GM12873 (cell line): ENCODE measurements around the gene VWA2.

Experiments
- TF ChIP-seq, protein P1 (sequence below): IDR thresholded peaks from 2 replicates; pipeline ENCODE4 v1.5.1; 2012; ENCODE audit warnings: low read depth, mild to moderate bottlenecking, moderate library complexity, low read length, control low read depth; ENCODE audit not compliant: insufficient read depth; ENCODE audit errors: missing control alignments

The VWA2 gene

DNA sequence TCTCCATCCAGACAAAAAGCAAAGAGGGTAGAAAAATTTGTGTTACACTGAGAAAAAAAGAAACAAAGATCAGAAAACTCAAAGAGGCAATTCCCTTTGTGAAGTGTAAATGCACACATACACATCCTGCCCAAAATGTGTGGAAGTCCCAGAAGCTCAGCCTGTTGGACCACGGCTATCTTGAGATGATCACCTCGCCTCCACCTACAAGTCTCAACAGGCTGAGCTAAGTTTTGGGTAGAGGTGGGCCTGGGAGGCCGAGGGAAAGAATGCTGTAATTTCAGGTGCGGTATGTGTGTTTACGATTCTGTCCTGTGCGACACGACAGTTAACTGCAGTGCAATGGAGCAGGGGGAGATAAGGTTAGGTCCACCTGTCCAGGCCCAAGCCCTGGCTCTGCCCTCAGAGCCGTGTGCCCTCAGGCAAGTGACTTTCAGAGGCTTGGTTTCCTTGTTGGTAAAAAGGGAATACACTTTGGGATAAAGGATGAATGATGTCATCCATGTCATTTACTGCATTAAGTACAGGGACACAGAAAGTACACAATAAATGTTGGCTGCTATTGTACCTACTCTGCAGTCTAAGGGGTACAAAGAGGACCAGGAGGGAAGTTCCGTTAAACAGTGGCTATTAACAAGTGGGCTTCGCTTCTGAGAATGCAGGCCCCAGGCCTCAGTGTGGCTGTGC is 97.9 kb downstream of the VWA2 start:
- TF ChIP-seq, protein P1, sequence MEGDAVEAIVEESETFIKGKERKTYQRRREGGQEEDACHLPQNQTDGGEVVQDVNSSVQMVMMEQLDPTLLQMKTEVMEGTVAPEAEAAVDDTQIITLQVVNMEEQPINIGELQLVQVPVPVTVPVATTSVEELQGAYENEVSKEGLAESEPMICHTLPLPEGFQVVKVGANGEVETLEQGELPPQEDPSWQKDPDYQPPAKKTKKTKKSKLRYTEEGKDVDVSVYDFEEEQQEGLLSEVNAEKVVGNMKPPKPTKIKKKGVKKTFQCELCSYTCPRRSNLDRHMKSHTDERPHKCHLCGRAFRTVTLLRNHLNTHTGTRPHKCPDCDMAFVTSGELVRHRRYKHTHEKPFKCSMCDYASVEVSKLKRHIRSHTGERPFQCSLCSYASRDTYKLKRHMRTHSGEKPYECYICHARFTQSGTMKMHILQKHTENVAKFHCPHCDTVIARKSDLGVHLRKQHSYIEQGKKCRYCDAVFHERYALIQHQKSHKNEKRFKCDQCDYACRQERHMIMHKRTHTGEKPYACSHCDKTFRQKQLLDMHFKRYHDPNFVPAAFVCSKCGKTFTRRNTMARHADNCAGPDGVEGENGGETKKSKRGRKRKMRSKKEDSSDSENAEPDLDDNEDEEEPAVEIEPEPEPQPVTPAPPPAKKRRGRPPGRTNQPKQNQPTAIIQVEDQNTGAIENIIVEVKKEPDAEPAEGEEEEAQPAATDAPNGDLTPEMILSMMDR = no peak

DNA sequence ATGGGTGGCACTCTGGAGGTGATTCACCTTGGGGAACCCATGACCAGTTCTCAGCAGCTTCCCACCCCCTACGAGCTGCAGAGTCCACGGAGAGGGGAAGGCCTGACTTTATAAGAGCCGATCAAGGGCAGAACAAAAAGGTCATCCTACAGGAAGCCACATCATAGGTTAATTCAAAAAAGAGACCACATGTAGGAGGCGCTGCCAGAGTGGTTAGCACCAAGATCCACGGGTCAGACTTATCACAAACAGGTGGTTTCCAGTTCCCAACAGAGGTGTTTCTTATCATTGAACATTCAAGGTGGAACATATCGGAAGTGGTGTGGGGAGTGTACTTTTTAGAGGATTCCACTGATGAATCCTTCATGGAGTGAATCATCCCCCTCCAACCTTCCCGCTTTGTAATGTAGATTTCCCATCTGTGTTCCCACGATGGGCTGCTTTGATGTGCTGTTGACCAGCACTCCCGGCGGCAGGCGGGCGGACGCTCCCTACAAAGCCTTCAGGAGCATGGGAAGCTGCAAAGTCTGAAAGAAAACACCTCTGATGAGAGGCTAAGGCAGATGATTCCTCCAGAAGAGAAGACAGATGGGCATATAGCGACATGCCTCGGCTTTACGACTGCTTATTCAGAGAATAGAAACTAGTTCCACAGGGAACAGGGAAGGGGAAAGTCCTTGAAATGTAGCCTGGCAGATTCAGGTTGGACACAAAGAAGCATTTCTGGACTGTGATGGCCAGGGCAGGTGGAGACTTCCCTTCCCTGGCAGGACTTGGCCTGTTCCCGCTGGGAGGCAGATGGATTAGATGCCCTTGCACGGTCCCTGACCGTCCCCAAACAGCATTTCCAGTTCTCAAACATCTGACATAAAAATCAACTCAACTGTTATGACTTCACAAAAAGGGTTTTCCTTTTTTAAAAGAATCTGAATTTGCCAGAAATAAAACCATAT is 98.7 kb downstream of the VWA2 start:
- TF ChIP-seq, protein P1 = no peak

DNA sequence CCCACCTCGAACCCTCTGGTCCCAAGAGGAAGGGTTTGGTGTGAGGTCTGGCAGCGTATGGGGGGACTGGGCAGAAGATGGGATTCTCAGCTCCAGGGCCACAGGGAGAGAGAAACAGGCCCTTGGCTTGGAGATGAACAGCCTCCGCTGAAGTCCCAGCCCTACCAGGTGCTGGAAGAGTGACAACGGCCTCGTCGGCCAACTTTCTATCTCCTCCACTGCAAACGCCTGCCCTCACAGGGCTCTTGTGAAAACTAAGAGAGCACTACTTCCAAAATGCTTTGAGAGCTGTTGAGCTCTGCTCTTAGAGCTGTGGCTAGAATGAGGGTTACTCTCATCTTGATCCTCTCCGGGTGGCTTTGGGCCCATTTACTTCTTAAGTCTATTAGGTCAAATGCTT is 101.8 kb downstream of the VWA2 start:
- TF ChIP-seq, protein P1 = no peak
